OCI-LY7 (cell line): Measurements from ENCODE around the gene ERVK3-1. TPM values are rescaled to one million over a fixed set of nuclear protein-coding genes. Genes with fewer than 3 reads are reported as not detected.

ENCODE experiments used
- BruUV-seq: library from RNA; stranded (reverse); fragments of 400-500 nt; replicated peaks from 2 replicates; lab custom pipeline; 2021; lab: Mats Ljungman, UMichigan
- CTCF ChIA-PET: fragments of 300-600 bp; sonication (Branson Sonifier 250); formaldehyde crosslinking; loops from one replicate; lab custom pipeline; 2022; ENCODE audit warnings: antibody characterized with exemption; ENCODE audit not compliant: unreplicated experiment; lab: Charles Lee
- POLR2A ChIA-PET: fragments of 300-600 bp; sonication (Branson Sonifier 250); formaldehyde crosslinking; loops from one replicate; lab custom pipeline; 2022; ENCODE audit warnings: antibody characterized with exemption; lab: Charles Lee
- DNase-seq: peaks from one replicate; pipeline ENCODE4 v3.0.0-alpha.2; 2015; ENCODE audit warnings: low spot score
- H2AFZ ChIP-seq: fragments of 200-600 bp; sonication (generic), shearing (Covaris generic); 2 replicates; pipeline ENCODE4 v1.6.1; 2014; ENCODE audit warnings: mild to moderate bottlenecking, antibody characterized with exemption, low read length, moderate library complexity
- H3K27ac ChIP-seq: fragments of 200-600 bp; sonication (generic); 2 replicates; pipeline ENCODE4 v1.5.1; 2014; ENCODE audit warnings: mixed run types, low read depth, mild to moderate bottlenecking, moderate library complexity, low read length, inconsistent platforms; ENCODE audit not compliant: poor library complexity, severe bottlenecking
- H3K36me3 ChIP-seq: fragments of 200-600 bp; sonication (generic); 2 replicates; pipeline ENCODE4 v1.6.1; 2014; ENCODE audit warnings: mild to moderate bottlenecking, antibody characterized with exemption, low read length, moderate library complexity, mixed read lengths; ENCODE audit not compliant: insufficient read depth
- H3K4me1 ChIP-seq: fragments of 200-600 bp; sonication (generic); 2 replicates; pipeline ENCODE4 v1.5.1; 2014; ENCODE audit warnings: mild to moderate bottlenecking, low read length; ENCODE audit not compliant: insufficient read depth, poor library complexity, severe bottlenecking
- H3K4me2 ChIP-seq: fragments of 200-600 bp; sonication (generic); 2 replicates; pipeline ENCODE4 v1.6.1; 2014; ENCODE audit warnings: mild to moderate bottlenecking, low read length
- H3K4me3 ChIP-seq: fragments of 200-600 bp; sonication (generic); 2 replicates; pipeline ENCODE4 v1.5.1; 2014; ENCODE audit warnings: mild to moderate bottlenecking, low read depth, low read length; ENCODE audit not compliant: poor library complexity, severe bottlenecking
- H3K79me2 ChIP-seq: fragments of 200-600 bp; sonication (generic); 2 replicates; pipeline ENCODE4 v1.6.1; 2016; ENCODE audit warnings: low read depth, mild to moderate bottlenecking, low read length, moderate library complexity, mixed read lengths; ENCODE audit not compliant: insufficient read depth
- H3K9me2 ChIP-seq: fragments of 200-600 bp; sonication (generic); 2 replicates; pipeline ENCODE4 v1.6.1; 2016; ENCODE audit warnings: mild to moderate bottlenecking, low read length, mixed read lengths; ENCODE audit not compliant: insufficient read depth
- H3K9me3 ChIP-seq: fragments of 200-600 bp; sonication (generic); 2 replicates; pipeline ENCODE4 v1.6.1; 2014; ENCODE audit warnings: mild to moderate bottlenecking, mixed run types, low read length, mixed read lengths
- H4K20me1 ChIP-seq: fragments of 200-600 bp; sonication (generic); 2 replicates; pipeline ENCODE4 v1.6.1; 2014; ENCODE audit warnings: mild to moderate bottlenecking, antibody characterized with exemption, low read length, moderate library complexity, mixed read lengths; ENCODE audit not compliant: insufficient read depth
- CTCF ChIP-seq: fragments of 200-600 bp; sonication (generic); conservative IDR thresholded peaks from 2 replicates; pipeline ENCODE4 v1.5.1; 2014; ENCODE audit warnings: mild to moderate bottlenecking, antibody characterized with exemption, low read length, moderate library complexity, mixed read lengths
- EZH2phosphoT487 ChIP-seq: fragments of 200-600 bp; sonication (generic); IDR thresholded peaks from 2 replicates; pipeline ENCODE4 v1.6.1; 2018; ENCODE audit warnings: low read depth, borderline replicate concordance, mild to moderate bottlenecking, mixed run types, antibody characterized with exemption, low read length, moderate library complexity, mixed read lengths
- intact Hi-C: fragments of 100-400 bp; cut with micrococcal nuclease; formaldehyde crosslinking; loops from one replicate; pipeline ENCODE4 v1.10.0; 2022; ENCODE audit not compliant: unreplicated experiment
- total RNA-seq, 2 experiments: library from RNA; depleted of rRNA in 1 of 2; stranded (reverse); fragments of >200 nt in 1 of 2; shearing (Covaris generic) in 1 of 2; gene quantifications; 2 replicates each; pipeline ENCODE4 v1.2.3, GENCODE V29; 2014 to 2022

The ERVK3-1 gene
- total RNA-seq, 2 experiments from 2014 or later, result 48.1 to 61.7 TPM

DNA sequence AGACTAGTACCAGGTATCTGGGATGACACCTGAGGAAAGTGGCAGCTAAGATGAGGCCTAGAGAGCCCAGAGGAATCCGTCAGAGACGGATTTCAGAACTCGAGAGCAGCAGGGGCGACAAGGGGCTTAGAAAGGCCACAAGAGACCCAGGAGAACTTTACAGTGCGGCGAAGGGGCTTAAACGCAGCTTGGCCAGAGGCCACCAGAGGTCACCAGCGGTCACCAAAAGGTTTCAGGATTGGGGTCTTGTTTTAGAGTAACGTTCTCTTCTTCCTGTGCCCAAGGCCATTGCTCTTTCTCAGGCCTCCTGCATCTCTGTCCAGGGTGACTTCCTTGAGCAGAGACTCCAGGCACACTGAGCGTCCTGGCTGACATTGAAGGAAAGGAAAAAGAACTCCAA is 23.8 kb downstream of the ERVK3-1 start:
- Histone ChIP-seq H4K20me1 (no peaks in the 10 kb centered on the region), H3K27ac (no peak overlapping the region), H3K4me3 (no peak overlapping the region), H3K9me2 (no peaks in the 10 kb centered on the region), H2AFZ (no peak overlapping the region), H3K4me2 (no peak overlapping the region), H3K4me1 (peaks cover 16% of the 10 kb centered on the region), H3K9me3 (no peaks in the 10 kb centered on the region), H3K36me3 (no peaks in the 10 kb centered on the region), H3K79me2 (peaks cover 4% of the 10 kb centered on the region; the same call in 1 of the 2 replicates)
- TF ChIP-seq CTCF (peak; percentile 75), EZH2phosphoT487 (no peak)
- CTCF ChIA-PET, result no interaction called here
- BruUV-seq, result no TSS peak
- intact Hi-C loops, result loop anchor here (5.0 kb wide), 3 partner anchors 78 to 188 kb away; partner anchors contain the start of genes ZBTB45, ZNF324 and ZNF584
- peak; percentile 59 for DNase-seq
- POLR2A ChIA-PET, result no interaction called here

DNA sequence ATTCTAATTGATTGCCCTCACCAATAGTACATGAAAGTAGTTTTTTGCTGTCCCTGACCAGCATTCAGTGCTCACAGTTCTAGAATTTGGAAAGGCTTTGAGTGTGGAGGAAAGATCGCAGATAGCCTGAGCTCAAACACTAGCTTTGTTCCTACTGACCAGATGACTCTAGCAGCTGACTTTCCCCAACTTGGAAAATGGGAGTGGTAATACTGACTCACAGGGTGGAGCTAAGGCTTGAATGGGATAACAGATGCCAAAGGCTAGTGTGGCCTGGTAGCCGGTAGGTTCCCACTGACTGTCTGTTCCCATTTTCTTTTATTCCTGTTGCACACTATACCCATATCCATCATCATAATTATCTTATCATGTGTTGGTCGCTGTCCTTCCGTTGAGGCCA is 25.3 kb downstream of the ERVK3-1 start:
- Histone ChIP-seq H3K9me3 (no peaks in the 10 kb centered on the region), H3K36me3 (peaks cover 3% of the 10 kb centered on the region; the same call in 1 of the 2 replicates), H4K20me1 (no peaks in the 10 kb centered on the region), H3K27ac (no peak overlapping the region), H3K9me2 (no peaks in the 10 kb centered on the region), H3K4me2 (no peak overlapping the region), H3K4me1 (peaks cover 14% of the 10 kb centered on the region), H3K79me2 (peaks cover 4% of the 10 kb centered on the region; the same call in 1 of the 2 replicates), H2AFZ (no peak overlapping the region), H3K4me3 (no peak overlapping the region)
- no peak for DNase-seq
- ChIA-PET CTCF (no interaction called here), POLR2A (interaction anchor here (0.9 kb wide), 1 partner anchor 63 kb away, joined by 3 read pairs; no protein-coding TSS in a partner anchor)
- no TSS peak for BruUV-seq
- intact Hi-C loops, result no loop called here
- no peak for TF ChIP-seq EZH2phosphoT487

DNA sequence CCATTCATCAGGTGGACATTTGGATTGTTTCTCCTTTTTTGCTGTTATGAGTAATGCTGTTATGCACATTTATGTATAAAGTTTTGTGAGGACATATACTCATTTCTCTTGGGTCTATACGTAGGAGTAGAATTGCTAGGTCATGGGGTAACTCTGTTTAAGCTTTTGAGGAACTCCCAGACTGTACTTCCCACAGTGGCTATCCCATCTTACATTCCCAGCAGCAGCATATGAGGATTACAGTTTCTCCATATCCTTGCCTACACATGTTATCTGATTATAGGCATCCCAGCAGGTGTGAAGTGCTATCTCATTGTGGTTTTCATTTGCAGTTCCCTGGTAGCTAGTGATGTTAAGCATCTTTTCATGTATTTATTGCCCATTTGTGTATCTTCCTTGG is 27.5 kb downstream of the ERVK3-1 start:
- BruUV-seq, result no TSS peak

More for the DNA sequence above, 27.5 kb downstream of the ERVK3-1 start:
- Histone ChIP-seq H2AFZ (no peak overlapping the region), H3K4me1 (peaks cover 6% of the 10 kb centered on the region), H3K27ac (no peak overlapping the region), H3K9me3 (no peaks in the 10 kb centered on the region), H3K4me2 (no peak overlapping the region), H4K20me1 (no peaks in the 10 kb centered on the region), H3K4me3 (no peak overlapping the region), H3K36me3 (peaks cover 3% of the 10 kb centered on the region; the same call in 1 of the 2 replicates), H3K9me2 (no peaks in the 10 kb centered on the region), H3K79me2 (no peaks in the 10 kb centered on the region)
- intact Hi-C loops, result no loop called here
- POLR2A ChIA-PET, result no interaction called here
- no peak for TF ChIP-seq EZH2phosphoT487
- no peak for TF ChIP-seq CTCF
- CTCF ChIA-PET, result no interaction called here
- DNase-seq, result no peak
